B cell (primary cell): Measurements from ENCODE around the gene SMAP2. TPM values are rescaled to one million over a fixed set of nuclear protein-coding genes. Genes with fewer than 3 reads are reported as not detected.

Experiments used
- ATAC-seq: fragments of 200-7000 bp; cut with Tn5 transposase; one replicate; pipeline ENCODE4 v1.10.0; 2021; ENCODE audit warnings: low read depth, mild to moderate bottlenecking, moderate number of reproducible peaks, moderate library complexity
- CTCF ChIA-PET: fragments of 350-600 bp; sonication (Branson Sonifier 250); formaldehyde crosslinking; loops from one replicate; lab custom pipeline; 2021; ENCODE audit warnings: antibody characterized with exemption, inconsistent platforms; lab: Charles Lee
- POLR2A ChIA-PET: fragments of 350-600 bp; sonication (Branson Sonifier 250); formaldehyde crosslinking; loops from one replicate; lab custom pipeline; 2021; ENCODE audit warnings: antibody characterized with exemption; lab: Charles Lee
- DNase-seq: peaks from one replicate; pipeline ENCODE4 v3.0.0; 2013
- H2AFZ ChIP-seq: 2 replicates; pipeline ENCODE4 v1.6.1; 2012; ENCODE audit warnings: mild to moderate bottlenecking, low read depth, low read length; ENCODE audit not compliant: insufficient read depth, poor library complexity, severe bottlenecking
- H3K27ac ChIP-seq, 2 donors: 1 replicate in 1 of 2; 2 replicates in 1 of 2; pipeline ENCODE4 v1.5.1; 2012 to 2013; ENCODE audit warnings: low read length in 2 of 2, mild to moderate bottlenecking in 2 of 2, moderate library complexity in 1 of 2
- H3K27me3 ChIP-seq, 4 experiments: fragments of 200-600 bp in 1 of 4; sonication (generic) in 1 of 4; replicated peaks in 1 of 4; 1 replicate in 2 of 4; 2 replicates in 2 of 4; pipeline versions ENCODE4 v1.6.1 to v1.7.0; 2013 to 2016; ENCODE audit warnings: low read length in 3 of 4, mild to moderate bottlenecking in 2 of 4, mixed read lengths in 1 of 4, moderate library complexity in 1 of 4; ENCODE audit not compliant: insufficient read depth in 4 of 4, control insufficient read depth in 3 of 4; ENCODE audit errors: control extremely low read depth in 1 of 4
- H3K36me3 ChIP-seq, 2 experiments: replicated peaks in 1 of 2; 1 replicate in 1 of 2; 2 replicates in 1 of 2; pipeline versions ENCODE4 v1.6.1 to v1.7.1; 2013; ENCODE audit warnings: low read length in 1 of 2; ENCODE audit not compliant: insufficient read depth in 2 of 2, control insufficient read depth in 1 of 2; ENCODE audit errors: control extremely low read depth in 1 of 2, extremely low read depth in 1 of 2
- H3K4me1 ChIP-seq, 2 donors: fragments of 200-600 bp in 1 of 2; sonication (generic) in 1 of 2; 1 replicate in 1 of 2; 2 replicates in 1 of 2; pipeline versions ENCODE4 v1.5.1 to v1.6.1; 2013 to 2017; ENCODE audit warnings: low read length in 2 of 2; ENCODE audit not compliant: control insufficient read depth in 2 of 2, insufficient read depth in 2 of 2
- H3K4me2 ChIP-seq: replicated peaks from 2 replicates; pipeline ENCODE3; 2012; ENCODE audit warnings: mild to moderate bottlenecking, low read depth, low read length; ENCODE audit not compliant: poor library complexity, severe bottlenecking
- H3K4me3 ChIP-seq, 5 experiments: fragments of 200-600 bp in 1 of 5; sonication (generic) in 1 of 5; 1 replicate in 3 of 5; 2 replicates in 2 of 5; pipeline versions ENCODE4 v1.5.1 to v1.7.0; 2011 to 2016; ENCODE audit warnings: low read length in 4 of 5, mild to moderate bottlenecking in 4 of 5, low read depth in 2 of 5, control low read depth in 1 of 5, moderate library complexity in 1 of 5; ENCODE audit not compliant: insufficient read depth in 1 of 5; ENCODE audit errors: control extremely low read depth in 1 of 5, extremely low read depth in 1 of 5
- H3K79me2 ChIP-seq: fragments of 200-600 bp; sonication (generic); one replicate; pipeline ENCODE4 v1.6.0; 2016; ENCODE audit warnings: low read length; ENCODE audit not compliant: control insufficient read depth, insufficient read depth
- H3K9ac ChIP-seq: fragments of 200-600 bp; sonication (generic); 2 replicates; pipeline ENCODE4 v1.6.1; 2017; ENCODE audit warnings: mild to moderate bottlenecking, low read length, moderate library complexity
- H3K9me3 ChIP-seq, 3 donors: one replicate each; pipeline versions ENCODE4 v1.6.1 to v1.7.1; 2013; ENCODE audit warnings: low read length in 2 of 3; ENCODE audit not compliant: control insufficient read depth in 2 of 3, insufficient read depth in 1 of 3; ENCODE audit errors: control extremely low read depth in 1 of 3
- H4K20me1 ChIP-seq: 2 replicates; pipeline ENCODE4 v1.6.0; 2012; ENCODE audit warnings: mild to moderate bottlenecking, low read length; ENCODE audit not compliant: insufficient read depth, control insufficient read depth, poor library complexity, severe bottlenecking
- H3K27ac Mint-ChIP-seq: one replicate; pipeline ENCODE4 v1.8.0; 2021; ENCODE audit warnings: mixed read lengths
- H3K27me3 Mint-ChIP-seq: one replicate; pipeline ENCODE4 v1.8.0; 2021; ENCODE audit warnings: mixed read lengths
- H3K4me1 Mint-ChIP-seq: one replicate; pipeline ENCODE4 v1.8.0; 2021; ENCODE audit warnings: mixed read lengths
- H3K4me3 Mint-ChIP-seq: one replicate; pipeline ENCODE4 v1.8.0; 2021; ENCODE audit warnings: mixed read lengths
- H3K9me3 Mint-ChIP-seq: one replicate; pipeline ENCODE4 v1.8.0; 2022; ENCODE audit warnings: mixed read lengths; ENCODE audit not compliant: insufficient read depth
- CTCF ChIP-seq: fragments of 200-600 bp; IDR thresholded peaks from one replicate; pipeline ENCODE4 v1.8.0; 2022; ENCODE audit warnings: antibody characterized with exemption, mild to moderate bottlenecking
- EZH2 ChIP-seq: IDR thresholded peaks from 2 replicates; pipeline ENCODE4 v1.6.1; 2012; ENCODE audit warnings: borderline replicate concordance, low read depth, mild to moderate bottlenecking, moderate library complexity, low read length; ENCODE audit not compliant: insufficient read depth, poor library complexity, severe bottlenecking
- WGBS: methylation state at CpG from one replicate; pipeline ENCODE4 v1.1.5; 2013; ENCODE audit warnings: missing lambda C conversion rate; ENCODE audit not compliant: insufficient coverage; 5-methylcytosine and 5-hydroxymethylcytosine counted together
- intact Hi-C: fragments of 100-400 bp; cut with micrococcal nuclease; formaldehyde crosslinking; loops from one replicate; pipeline ENCODE4 v1.10.0; 2022
- polyA plus RNA-seq: library from polyadenylated mRNA; depleted of rRNA; stranded (reverse); fragments of >200 nt; gene quantifications from 2 replicates; pipeline ENCODE4 v1.2.3, GENCODE V29; 2012
- total RNA-seq, 2 donors: library from RNA; stranded (reverse); fragments of 120-200 nt in 1 of 2; gene quantifications; 1 replicate in 1 of 2; 2 replicates in 1 of 2; pipeline versions ENCODE4 v1.2.3 to v1.2.4, GENCODE V29; 2013 to 2022

Gene SMAP2
- total and polyA plus RNA-seq, 2 donors (not counting 1 experiment from before 2014, with no cell fraction given), result 275 to 305 TPM

DNA sequence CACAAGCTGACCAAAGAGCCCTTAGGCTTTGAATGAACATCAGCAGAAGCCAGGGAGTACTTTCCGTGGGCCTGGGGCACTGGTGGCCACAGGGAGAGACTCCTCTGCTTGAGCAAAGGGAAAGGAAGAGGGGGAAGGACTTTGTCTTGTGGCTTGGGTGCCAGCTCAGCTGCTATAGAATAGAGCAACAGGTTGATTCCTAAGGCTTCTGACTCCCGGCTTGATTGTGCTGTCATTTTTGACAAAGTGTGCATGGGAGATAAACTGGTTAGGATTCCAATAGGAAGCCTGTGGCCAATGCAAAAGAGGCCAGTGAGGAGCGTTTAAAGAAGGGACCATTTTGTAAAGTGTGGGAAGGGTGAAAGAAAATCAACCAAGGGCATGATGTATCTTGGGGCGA, 11.9 kb upstream of the SMAP2 start:
- Histone ChIP-seq H3K4me1 (peaks cover 12 to 13% of the 10 kb centered on the region in 2 donors), H4K20me1 (no peaks in the 10 kb centered on the region), H3K4me3 (no peak overlapping the region), H3K79me2 (peaks cover 57% of the 10 kb centered on the region), H2AFZ (no peak overlapping the region), H3K9me3 (peaks cover 0 to 6% (median 4%) of the 10 kb centered on the region in 3 donors), H3K36me3 (no peaks in the 10 kb centered on the region), H3K27ac (no peak overlapping the region), H3K4me2 (no peak overlapping the region), H3K9ac (no peak overlapping the region), H3K27me3 (no peaks in the 10 kb centered on the region)
- ChIA-PET POLR2A (no interaction called here), CTCF (interaction anchor here (0.9 to 1.5 kb wide), 2 partner anchors 9 to 28 kb away, joined by 3 to 5 read pairs; no protein-coding TSS in a partner anchor)
- H3K27ac Mint-ChIP-seq, result no peak overlapping the region
- peaks cover 4% of the 10 kb centered on the region for H3K9me3 Mint-ChIP-seq
- 96% methylated on average over 4 of the region's 4 CpGs for WGBS
- H3K27me3 Mint-ChIP-seq, result no peaks in the 10 kb centered on the region
- ATAC-seq (no peak), DNase-seq (no peak)
- intact Hi-C loops, result loop anchor here (2.0 kb wide), 2 partner anchors 25 to 43 kb away; no protein-coding TSS in a partner anchor
- no peak for TF ChIP-seq CTCF
- no peak for TF ChIP-seq EZH2
- H3K4me3 Mint-ChIP-seq, result no peak overlapping the region
- peaks cover 17% of the 10 kb centered on the region for H3K4me1 Mint-ChIP-seq

DNA sequence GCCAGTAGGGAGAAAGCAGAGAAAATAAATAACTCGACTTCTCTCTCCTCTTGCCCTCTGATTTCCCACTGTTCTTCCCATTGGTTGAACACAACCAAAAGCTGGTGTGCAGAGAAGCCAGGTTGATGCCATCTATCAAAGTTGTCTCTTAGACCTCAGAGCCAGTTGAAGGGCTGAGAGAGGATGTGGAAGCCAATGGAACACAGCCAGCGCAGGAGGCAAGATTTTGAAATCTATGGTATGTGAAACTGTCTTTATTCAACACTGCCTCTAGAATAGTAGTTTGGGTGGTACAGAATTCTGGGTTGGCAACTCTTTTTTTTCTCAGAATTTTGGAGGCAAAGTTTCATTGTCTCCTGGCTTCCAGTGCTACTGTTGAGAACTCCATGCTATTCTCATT, 11.3 kb upstream of the SMAP2 start:
- H3K27me3 ChIP-seq, result no peaks in the 10 kb centered on the region
- no peak overlapping the region for H3K4me2 ChIP-seq
- intact Hi-C loops, result loop anchor here (2.0 kb wide), 2 partner anchors 25 to 43 kb away; no protein-coding TSS in a partner anchor
- peaks cover 12 to 13% of the 10 kb centered on the region in 2 donors for H3K4me1 ChIP-seq
- POLR2A ChIA-PET, result no interaction called here
- DNase-seq (no peak), ATAC-seq (no peak)
- no peak overlapping the region for H3K9ac ChIP-seq
- H3K79me2 ChIP-seq, result peaks cover 57% of the 10 kb centered on the region
- H4K20me1 ChIP-seq, result no peaks in the 10 kb centered on the region
- no peak overlapping the region for H3K27ac Mint-ChIP-seq
- no peak for TF ChIP-seq CTCF
- TF ChIP-seq EZH2, result no peak
- H3K4me3 ChIP-seq, result no peak overlapping the region
- CTCF ChIA-PET, result interaction anchor here (0.9 to 4.0 kb wide), 4 partner anchors 10 to 219 kb away, joined by 3 to 32 read pairs (median 10); no protein-coding TSS in a partner anchor
- no CpG with 5 or more reads among the region's 2 CpGs for WGBS
- no peak overlapping the region for H3K4me3 Mint-ChIP-seq
- no peak overlapping the region for H2AFZ ChIP-seq
- H3K4me1 Mint-ChIP-seq, result peaks cover 13% of the 10 kb centered on the region
- H3K27me3 Mint-ChIP-seq, result no peaks in the 10 kb centered on the region
- H3K9me3 Mint-ChIP-seq, result peaks cover 4% of the 10 kb centered on the region
- H3K27ac ChIP-seq, result no peak overlapping the region
- H3K36me3 ChIP-seq, result no peaks in the 10 kb centered on the region
- peaks cover 0 to 6% (median 4%) of the 10 kb centered on the region in 3 donors for H3K9me3 ChIP-seq
